ENCODE measurements around the gene PLCB4. TPM values are rescaled to one million over a fixed set of nuclear protein-coding genes. Genes with fewer than 3 reads are reported as not detected.

PLCB4 gene
- total RNA-seq, 4 donors from 2014 or later, result 4.4 to 11.5 (median 8.7) TPM

DNA sequence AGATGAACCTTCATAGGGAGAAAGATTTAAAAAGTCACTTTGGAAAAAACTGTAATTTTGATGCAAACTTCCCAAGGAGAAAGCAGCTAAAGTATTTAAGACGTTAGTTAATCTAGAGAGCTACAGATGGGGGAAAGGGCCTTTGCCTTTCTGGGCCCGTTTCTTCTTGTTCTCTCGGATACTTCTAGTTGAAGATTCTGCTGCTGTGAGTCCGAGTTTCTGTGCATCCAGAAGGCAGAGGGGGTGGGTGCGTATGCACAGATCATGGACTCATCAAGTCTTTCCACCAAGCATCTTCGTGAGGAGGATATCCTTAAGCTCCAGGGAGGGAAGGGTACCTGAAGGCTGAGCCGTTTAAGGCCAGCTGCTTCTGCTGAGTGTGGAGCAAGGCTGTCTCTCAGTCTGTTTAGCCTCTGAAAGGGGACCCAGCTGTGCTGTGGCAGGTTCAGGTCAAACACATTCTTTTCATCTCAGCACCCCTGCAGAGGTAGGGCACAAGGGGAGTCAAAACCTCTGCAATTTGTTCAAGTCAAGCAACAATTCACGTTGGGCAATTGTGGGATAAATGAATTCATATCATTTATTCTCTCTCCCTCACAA lies 449.8 kb downstream of the PLCB4 start:
- TF ChIP-seq, protein P1, sequence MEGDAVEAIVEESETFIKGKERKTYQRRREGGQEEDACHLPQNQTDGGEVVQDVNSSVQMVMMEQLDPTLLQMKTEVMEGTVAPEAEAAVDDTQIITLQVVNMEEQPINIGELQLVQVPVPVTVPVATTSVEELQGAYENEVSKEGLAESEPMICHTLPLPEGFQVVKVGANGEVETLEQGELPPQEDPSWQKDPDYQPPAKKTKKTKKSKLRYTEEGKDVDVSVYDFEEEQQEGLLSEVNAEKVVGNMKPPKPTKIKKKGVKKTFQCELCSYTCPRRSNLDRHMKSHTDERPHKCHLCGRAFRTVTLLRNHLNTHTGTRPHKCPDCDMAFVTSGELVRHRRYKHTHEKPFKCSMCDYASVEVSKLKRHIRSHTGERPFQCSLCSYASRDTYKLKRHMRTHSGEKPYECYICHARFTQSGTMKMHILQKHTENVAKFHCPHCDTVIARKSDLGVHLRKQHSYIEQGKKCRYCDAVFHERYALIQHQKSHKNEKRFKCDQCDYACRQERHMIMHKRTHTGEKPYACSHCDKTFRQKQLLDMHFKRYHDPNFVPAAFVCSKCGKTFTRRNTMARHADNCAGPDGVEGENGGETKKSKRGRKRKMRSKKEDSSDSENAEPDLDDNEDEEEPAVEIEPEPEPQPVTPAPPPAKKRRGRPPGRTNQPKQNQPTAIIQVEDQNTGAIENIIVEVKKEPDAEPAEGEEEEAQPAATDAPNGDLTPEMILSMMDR (IDR thresholded peaks at IDR 0.05; ENCODE audit: low read depth), result no peak

DNA sequence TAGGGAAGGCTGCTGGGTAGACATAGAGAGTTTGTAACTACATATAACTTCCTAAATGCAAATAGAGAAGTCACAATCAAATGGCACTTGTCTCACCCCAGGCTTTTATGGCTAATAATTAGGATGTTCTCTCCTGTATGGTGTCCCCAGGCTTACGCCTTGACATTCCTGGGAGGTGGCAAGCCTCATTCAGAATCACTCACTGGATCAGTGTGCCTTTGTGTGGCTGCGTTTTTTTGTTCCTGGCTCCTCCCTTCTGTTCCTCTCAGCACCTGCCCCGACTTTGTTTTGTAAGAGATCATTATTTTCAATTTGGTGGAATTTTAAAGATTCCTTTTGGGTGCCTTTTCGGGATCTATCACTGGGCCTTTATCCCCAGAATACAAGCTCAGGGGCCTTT lies 451.2 kb downstream of the PLCB4 start:
- TF ChIP-seq, protein P1 (IDR thresholded peaks at IDR 0.05; ENCODE audit: low read depth), result no peak

DNA sequence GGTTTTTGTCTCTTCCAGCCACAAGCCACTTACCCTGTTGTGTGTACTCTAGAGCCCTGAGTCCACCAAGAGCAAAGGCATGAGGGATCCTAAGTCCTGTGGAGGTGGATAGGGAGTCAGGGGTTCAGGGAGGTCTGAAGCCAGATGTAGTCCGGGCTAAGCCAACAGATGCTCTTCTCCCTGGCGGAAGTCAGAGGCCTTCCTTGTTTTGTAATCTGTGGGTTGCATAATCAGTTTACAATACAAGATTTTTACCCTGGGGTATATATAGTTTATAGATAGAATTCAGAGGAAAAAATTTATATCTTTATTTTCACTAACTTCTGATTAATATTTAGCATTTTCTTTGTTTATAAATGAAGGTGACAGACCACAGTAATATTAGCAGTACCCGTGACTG lies 454.7 kb downstream of the PLCB4 start:
- TF ChIP-seq, protein P1 (IDR thresholded peaks at IDR 0.05; ENCODE audit: low read depth), result no peak
